Neutrophil (primary cell): ENCODE results near the gene SCAND1.

Experiments used
- H3K27ac ChIP-seq: fragments of 200-600 bp; sonication (generic); 2 replicates; pipeline ENCODE4 v1.5.1; 2016; ENCODE audit warnings: mild to moderate bottlenecking, moderate library complexity
- H3K27me3 ChIP-seq: fragments of 200-600 bp; sonication (generic); 2 replicates; pipeline ENCODE4 v1.6.0; 2016; ENCODE audit warnings: mild to moderate bottlenecking
- H3K36me3 ChIP-seq: fragments of 200-600 bp; sonication (generic); 2 replicates; pipeline ENCODE4 v1.5.1; 2017
- H3K4me1 ChIP-seq, 2 experiments: fragments of 200-600 bp in 1 of 2; sonication (generic) in 1 of 2; 1 replicate in 1 of 2; 2 replicates in 1 of 2; pipeline versions ENCODE4 v1.5.1 to v1.6.1; 2013 to 2016; ENCODE audit warnings: low read depth in 1 of 2, low read length in 1 of 2, mild to moderate bottlenecking in 1 of 2, moderate library complexity in 1 of 2; ENCODE audit not compliant: control insufficient read depth in 1 of 2, insufficient read depth in 1 of 2
- H3K4me3 ChIP-seq, 2 experiments: fragments of 200-600 bp in 1 of 2; sonication (generic) in 1 of 2; 1 replicate in 1 of 2; 2 replicates in 1 of 2; pipeline ENCODE4 v1.5.1; 2013 to 2016; ENCODE audit warnings: low read depth in 1 of 2, low read length in 1 of 2, mild to moderate bottlenecking in 1 of 2, moderate library complexity in 1 of 2
- H3K9me3 ChIP-seq: fragments of 200-600 bp; sonication (generic); 2 replicates; pipeline ENCODE4 v1.5.1; 2016
- CTCF ChIP-seq: fragments of 200-600 bp; sonication (generic); IDR thresholded peaks from 2 replicates; pipeline ENCODE4 v1.5.1; 2016; ENCODE audit warnings: antibody characterized with exemption

SCAND1 gene

GRCh38 chr20:35981969-35982368 lies 27.7 kb upstream of the SCAND1 start:
- no peak for TF ChIP-seq CTCF
- Histone ChIP-seq H3K27ac (no peak overlapping the region), H3K36me3 (no peaks in the 10 kb centered on the region), H3K9me3 (no peaks in the 10 kb centered on the region), H3K27me3 (no peaks in the 10 kb centered on the region), H3K4me3 (no peak overlapping the region), H3K4me1 (no peaks in the 10 kb centered on the region)

GRCh38 chr20:35979544-35979943 lies 25.2 kb upstream of the SCAND1 start:
- Histone ChIP-seq H3K27ac (no peak overlapping the region), H3K27me3 (no peaks in the 10 kb centered on the region), H3K36me3 (no peaks in the 10 kb centered on the region), H3K4me1 (no peaks in the 10 kb centered on the region), H3K4me3 (no peak overlapping the region), H3K9me3 (no peaks in the 10 kb centered on the region)
- TF ChIP-seq CTCF, result no peak

GRCh38 chr20:35978041-35978513 lies 23.8 kb upstream of the SCAND1 start:
- Histone ChIP-seq H3K27ac (no peak overlapping the region), H3K36me3 (no peaks in the 10 kb centered on the region), H3K4me3 (no peak overlapping the region), H3K27me3 (no peaks in the 10 kb centered on the region), H3K9me3 (no peaks in the 10 kb centered on the region), H3K4me1 (no peaks in the 10 kb centered on the region)
- no peak for TF ChIP-seq CTCF

- H3K27me3 ChIP-seq, result no peaks in the 10 kb centered on the region
- H3K4me1 ChIP-seq, result no peaks in the 10 kb centered on the region
- H3K9me3 ChIP-seq, result no peaks in the 10 kb centered on the region
- no peaks in the 10 kb centered on the region for H3K36me3 ChIP-seq
- H3K27ac ChIP-seq, result no peak overlapping the region
- no peak for TF ChIP-seq CTCF
- no peak overlapping the region for H3K4me3 ChIP-seq
Measured at GRCh38 chr20:35975576-35976373, 21.5 kb upstream of the SCAND1 start.

- no peaks in the 10 kb centered on the region for H3K36me3 ChIP-seq
- H3K9me3 ChIP-seq, result no peaks in the 10 kb centered on the region
- no peaks in the 10 kb centered on the region for H3K4me1 ChIP-seq
- H3K4me3 ChIP-seq, result no peak overlapping the region
- no peak for TF ChIP-seq CTCF
- H3K27ac ChIP-seq, result no peak overlapping the region
- H3K27me3 ChIP-seq, result peaks cover 6% of the 10 kb centered on the region
Measured at GRCh38 chr20:35974256-35974655, 20.0 kb upstream of the SCAND1 start.
